GM13976 (cell line): ENCODE results near the gene SAPCD2.

Experiments used
- DNase-seq: peaks from one replicate; pipeline ENCODE4 v3.0.0; 2012; ENCODE audit warnings: low spot score
- in situ Hi-C: fragments of 300-500 bp; cut with MboI; formaldehyde crosslinking; loops from one replicate; pipeline ENCODE4 v1.12.0; 2022; ENCODE audit warnings: low sequenced_read_pairs, mixed read lengths, inconsistent platforms; ENCODE audit not compliant: unreplicated experiment
- TF ChIP-seq, protein P1 (sequence below): IDR thresholded peaks from 2 replicates; pipeline ENCODE4 v1.5.1; 2012; ENCODE audit warnings: borderline replicate concordance, mild to moderate bottlenecking; ENCODE audit not compliant: insufficient read depth; ENCODE audit errors: extremely low read depth, missing control alignments, control extremely low read depth

Gene SAPCD2

GRCh38 chr9:137013571-137013940, 56.8 kb downstream of the SAPCD2 start:
- DNase-seq: no peak
- TF ChIP-seq, protein P1, sequence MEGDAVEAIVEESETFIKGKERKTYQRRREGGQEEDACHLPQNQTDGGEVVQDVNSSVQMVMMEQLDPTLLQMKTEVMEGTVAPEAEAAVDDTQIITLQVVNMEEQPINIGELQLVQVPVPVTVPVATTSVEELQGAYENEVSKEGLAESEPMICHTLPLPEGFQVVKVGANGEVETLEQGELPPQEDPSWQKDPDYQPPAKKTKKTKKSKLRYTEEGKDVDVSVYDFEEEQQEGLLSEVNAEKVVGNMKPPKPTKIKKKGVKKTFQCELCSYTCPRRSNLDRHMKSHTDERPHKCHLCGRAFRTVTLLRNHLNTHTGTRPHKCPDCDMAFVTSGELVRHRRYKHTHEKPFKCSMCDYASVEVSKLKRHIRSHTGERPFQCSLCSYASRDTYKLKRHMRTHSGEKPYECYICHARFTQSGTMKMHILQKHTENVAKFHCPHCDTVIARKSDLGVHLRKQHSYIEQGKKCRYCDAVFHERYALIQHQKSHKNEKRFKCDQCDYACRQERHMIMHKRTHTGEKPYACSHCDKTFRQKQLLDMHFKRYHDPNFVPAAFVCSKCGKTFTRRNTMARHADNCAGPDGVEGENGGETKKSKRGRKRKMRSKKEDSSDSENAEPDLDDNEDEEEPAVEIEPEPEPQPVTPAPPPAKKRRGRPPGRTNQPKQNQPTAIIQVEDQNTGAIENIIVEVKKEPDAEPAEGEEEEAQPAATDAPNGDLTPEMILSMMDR: no peak
- in situ Hi-C loops: no loop called here

DNA sequence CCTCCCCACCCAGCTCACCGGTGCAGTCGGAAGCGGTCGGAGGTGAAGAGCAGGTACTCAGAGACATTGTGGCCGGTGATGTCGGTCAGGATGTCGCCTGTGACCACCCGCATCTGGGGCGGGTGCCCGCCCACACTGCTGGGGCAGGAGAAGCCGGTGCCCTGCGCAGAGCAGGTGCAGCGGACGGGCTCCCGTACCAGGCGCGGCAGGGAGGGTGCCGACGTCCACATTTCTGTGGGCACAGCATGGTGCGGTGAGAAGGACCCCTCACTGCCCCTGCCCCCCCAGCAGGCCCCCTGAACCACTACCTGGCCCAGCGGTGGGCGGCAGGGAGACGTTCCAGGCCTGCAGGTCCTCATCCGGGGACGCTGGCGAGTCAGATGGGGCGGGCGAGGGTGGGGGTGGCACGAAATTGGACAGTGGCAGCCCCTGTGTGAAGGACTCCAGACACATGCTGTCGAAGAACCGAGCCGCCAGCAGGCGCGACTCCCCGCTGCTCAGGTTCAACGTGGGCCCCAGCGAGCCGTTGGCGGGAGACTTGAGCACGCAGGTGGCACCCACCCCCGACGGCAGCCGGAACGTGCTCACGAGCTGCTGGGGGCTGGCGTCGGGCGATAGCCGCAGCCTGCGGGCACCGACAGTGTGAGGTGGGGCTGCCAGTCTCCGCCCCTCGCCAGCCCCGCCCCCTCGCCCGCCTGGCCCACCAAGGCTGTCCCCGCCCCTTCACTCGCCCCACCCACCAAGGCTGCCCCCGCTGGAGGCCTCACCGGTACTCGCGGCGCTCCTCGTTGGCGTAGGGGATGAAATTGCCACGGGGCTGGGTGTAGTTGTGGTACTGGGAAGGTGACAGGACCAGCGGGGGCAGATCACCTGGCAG, 57.4 kb downstream of the SAPCD2 start:
- DNase-seq: no peak
- TF ChIP-seq, protein P1: no peak
- in situ Hi-C loops: no loop called here
